GM18508 (cell line): ENCODE data around the gene CASKIN2.

ENCODE experiments used
- ATAC-seq: cut with Tn5 transposase; IDR thresholded peaks from one replicate; pipeline ENCODE4 v1.9.1; 2021; ENCODE audit warnings: moderate number of reproducible peaks; ENCODE audit not compliant: insufficient read depth, unreplicated experiment

CASKIN2 gene

GRCh38 chr17:75506888-75507287 is 8.4 kb downstream of the CASKIN2 start:
- no peak for ATAC-seq

- ATAC-seq: no peak
Measured at GRCh38 chr17:75506134-75506533, 9.2 kb downstream of the CASKIN2 start.

GRCh38 chr17:75505640-75506039 is 9.7 kb downstream of the CASKIN2 start:
- no peak for ATAC-seq

- no peak for ATAC-seq
Measured at GRCh38 chr17:75505152-75505409, 10.3 kb downstream of the CASKIN2 start.

GRCh38 chr17:75504347-75505151 is 10.8 kb downstream of the CASKIN2 start:
- ATAC-seq: no peak

GRCh38 chr17:75503976-75504346 is 11.4 kb downstream of the CASKIN2 start:
- no peak for ATAC-seq

GRCh38 chr17:75503337-75503950 is 11.9 kb downstream of the CASKIN2 start:
- ATAC-seq: no peak

- no peak for ATAC-seq
Measured at GRCh38 chr17:75502721-75503329, 12.5 kb downstream of the CASKIN2 start.

- no peak for ATAC-seq
Measured at GRCh38 chr17:75502072-75502720, 13.1 kb downstream of the CASKIN2 start.

- no peak for ATAC-seq
Measured at GRCh38 chr17:75501378-75502071, 13.8 kb downstream of the CASKIN2 start.

- ATAC-seq: no peak
Measured at GRCh38 chr17:75500419-75501216, 14.7 kb downstream of the CASKIN2 start.

GRCh38 chr17:75499313-75500022 is 15.9 kb downstream of the CASKIN2 start:
- no peak for ATAC-seq

- ATAC-seq: no peak
Measured at GRCh38 chr17:75498726-75499213, 16.6 kb downstream of the CASKIN2 start.

GRCh38 chr17:75498039-75498725 is 17.2 kb downstream of the CASKIN2 start:
- no peak for ATAC-seq

- ATAC-seq: no peak
Measured at GRCh38 chr17:75496005-75496404, 19.3 kb downstream of the CASKIN2 start.

- ATAC-seq: no peak
Measured at GRCh38 chr17:75494326-75494877, 20.9 kb downstream of the CASKIN2 start.

GRCh38 chr17:75493476-75494129 is 21.7 kb downstream of the CASKIN2 start:
- ATAC-seq: no peak
